ENCODE measurements around the gene MTHFSD. TPM values are rescaled to one million over a fixed set of nuclear protein-coding genes. Genes with fewer than 3 reads are reported as not detected.

MTHFSD gene
- total and polyA plus RNA-seq, 2 donors (not counting 3 experiments of a cell fraction or from before 2014, with no cell fraction given), result 16.7 to 21.1 TPM

DNA sequence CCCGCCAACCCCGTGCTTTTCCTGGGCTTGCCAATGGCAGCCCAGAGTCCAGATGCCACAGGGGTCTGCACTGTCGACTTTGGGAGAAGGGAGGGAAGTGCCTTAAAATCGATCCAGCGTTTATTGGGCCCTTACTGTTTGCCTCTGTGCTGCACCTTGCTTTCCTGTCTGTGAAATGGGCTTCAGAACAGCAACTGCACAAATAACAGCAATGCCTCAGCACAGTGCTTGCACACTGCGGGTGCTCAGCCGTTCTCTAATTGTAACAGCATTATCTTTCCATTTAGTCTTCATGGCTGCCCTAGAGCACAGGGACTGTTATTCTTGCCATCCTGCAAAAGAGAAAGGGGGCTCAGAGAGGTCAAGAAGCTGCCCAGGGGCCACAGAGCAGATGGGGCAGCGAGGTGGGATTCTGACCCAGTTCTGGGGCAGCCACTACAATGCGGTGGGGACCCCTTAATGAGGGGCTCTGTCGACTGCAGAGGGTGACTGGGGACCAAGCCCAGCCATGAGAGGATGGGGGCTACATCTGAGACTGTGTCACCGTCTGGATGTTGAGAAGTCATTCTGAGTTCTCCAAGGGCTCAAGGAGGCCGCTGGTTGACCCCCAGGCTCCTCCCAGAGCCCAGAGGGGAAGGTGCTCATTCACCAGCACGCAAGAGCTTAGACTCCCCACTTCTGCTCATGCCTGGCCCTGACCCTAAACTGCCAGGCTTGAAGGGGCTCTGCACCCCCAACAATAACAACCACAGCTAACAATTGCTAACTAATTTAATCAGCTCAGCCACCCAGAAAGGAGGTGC lies 54.1 kb downstream of the MTHFSD start:
- no peaks in the 10 kb centered on the region for H3K9me3 ChIP-seq (replicated peaks; ENCODE audit: control insufficient read depth, insufficient read depth, low read length)
- no peaks in the 10 kb centered on the region for H3K9me1 ChIP-seq (replicated peaks; ENCODE audit: control insufficient read depth, extremely low read depth, insufficient read depth, low read length)
- POLR2A ChIA-PET, result no interaction called here
- H3K4me2 ChIP-seq (ENCODE audit: insufficient read depth, low read length), result no peak overlapping the region
- dilution Hi-C loops (cut with MboI; ENCODE audit: extremely low pct_ligation_motif_present, low sequenced_read_pairs), result no loop called here
- CTCF ChIA-PET, result interaction anchor here (0.9 to 1.4 kb wide), 2 partner anchors 17 to 248 kb away, joined by 3 to 10 read pairs; no protein-coding TSS in a partner anchor
- TF ChIP-seq, protein P1, sequence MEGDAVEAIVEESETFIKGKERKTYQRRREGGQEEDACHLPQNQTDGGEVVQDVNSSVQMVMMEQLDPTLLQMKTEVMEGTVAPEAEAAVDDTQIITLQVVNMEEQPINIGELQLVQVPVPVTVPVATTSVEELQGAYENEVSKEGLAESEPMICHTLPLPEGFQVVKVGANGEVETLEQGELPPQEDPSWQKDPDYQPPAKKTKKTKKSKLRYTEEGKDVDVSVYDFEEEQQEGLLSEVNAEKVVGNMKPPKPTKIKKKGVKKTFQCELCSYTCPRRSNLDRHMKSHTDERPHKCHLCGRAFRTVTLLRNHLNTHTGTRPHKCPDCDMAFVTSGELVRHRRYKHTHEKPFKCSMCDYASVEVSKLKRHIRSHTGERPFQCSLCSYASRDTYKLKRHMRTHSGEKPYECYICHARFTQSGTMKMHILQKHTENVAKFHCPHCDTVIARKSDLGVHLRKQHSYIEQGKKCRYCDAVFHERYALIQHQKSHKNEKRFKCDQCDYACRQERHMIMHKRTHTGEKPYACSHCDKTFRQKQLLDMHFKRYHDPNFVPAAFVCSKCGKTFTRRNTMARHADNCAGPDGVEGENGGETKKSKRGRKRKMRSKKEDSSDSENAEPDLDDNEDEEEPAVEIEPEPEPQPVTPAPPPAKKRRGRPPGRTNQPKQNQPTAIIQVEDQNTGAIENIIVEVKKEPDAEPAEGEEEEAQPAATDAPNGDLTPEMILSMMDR (IDR thresholded peaks at IDR 0.05; ENCODE audit: extremely low read depth in 1 of 2, insufficient read depth in 1 of 2, low read depth in 1 of 2, low read length in 2 of 2), result no peak
- TF ChIP-seq POLR2A (IDR thresholded peaks at IDR 0.05; ENCODE audit: low read depth, low read length) (no peak), FOS (IDR thresholded peaks at IDR 0.05; ENCODE audit: borderline replicate concordance, insufficient read depth, low read length) (no peak), MYC (IDR thresholded peaks at IDR 0.05; ENCODE audit: low read depth, low read length) (no peak), POLR2AphosphoS5 (IDR thresholded peaks at IDR 0.05; ENCODE audit: insufficient read depth, low read depth, low read length) (no peak), JUN (IDR thresholded peaks at IDR 0.05; ENCODE audit: borderline replicate concordance, insufficient read depth, insufficient read length, low read depth) (no peak), GATA2 (IDR thresholded peaks at IDR 0.05; ENCODE audit: insufficient read depth, insufficient read length, low read depth, low read length) (no peak), EZH2 (IDR thresholded peaks at IDR 0.05; ENCODE audit: borderline replicate concordance, low read depth, low read length, severe bottlenecking) (no peak)
- TF ChIP-seq, protein P2, sequence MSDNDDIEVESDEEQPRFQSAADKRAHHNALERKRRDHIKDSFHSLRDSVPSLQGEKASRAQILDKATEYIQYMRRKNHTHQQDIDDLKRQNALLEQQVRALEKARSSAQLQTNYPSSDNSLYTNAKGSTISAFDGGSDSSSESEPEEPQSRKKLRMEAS (IDR thresholded peaks at IDR 0.05; ENCODE audit: insufficient read depth, insufficient read length), result no peak
- FAIRE-seq (no peak), DNase-seq (ENCODE audit: low read depth, low spot score) (no peak)
- no peak overlapping the region for H2AFZ ChIP-seq (ENCODE audit: low read depth, low read length)
- intact Hi-C loops (cut with micrococcal nuclease), result no loop called here
- no peaks in the 10 kb centered on the region for H4K20me1 ChIP-seq (replicated peaks; ENCODE audit: control insufficient read depth, extremely low read depth, insufficient read depth, low read length)
- H3K4me1 ChIP-seq (ENCODE audit: control insufficient read depth, extremely low read depth, insufficient read depth, low read length), result no peaks in the 10 kb centered on the region
- peaks cover 86 to 94% of the 10 kb centered on the region in 2 experiments for H3K27me3 ChIP-seq (ENCODE audit: control insufficient read depth in 2 of 2, insufficient read depth in 2 of 2, low read length in 2 of 2)
- BruUV-seq (replicated peaks), result no TSS peak
- no peaks in the 10 kb centered on the region for H3K79me2 ChIP-seq (ENCODE audit: control insufficient read depth, insufficient read depth, low read length)
- no peak overlapping the region for H3K27ac ChIP-seq (ENCODE audit: insufficient read depth, low read depth, low read length)
- H3K36me3 ChIP-seq (ENCODE audit: control insufficient read depth in 2 of 2, extremely low read depth in 1 of 2, insufficient read depth in 2 of 2, low read length in 2 of 2), result no peaks in the 10 kb centered on the region
- no peak overlapping the region for H3K4me3 ChIP-seq (replicated peaks in 1 of 3; ENCODE audit: insufficient read depth in 1 of 3, low read depth in 1 of 3, low read length in 3 of 3)
- no peak overlapping the region for H3K9ac ChIP-seq (replicated peaks; ENCODE audit: extremely low read depth, insufficient read depth, low read length)
